HG03175 (cell line): ENCODE results near the gene MICALL2.

Experiments
- ATAC-seq: cut with Tn5 transposase; IDR thresholded peaks from one replicate; pipeline ENCODE4 v1.9.1; 2021; ENCODE audit warnings: mild to moderate bottlenecking, moderate library complexity; ENCODE audit not compliant: unreplicated experiment

The MICALL2 gene

DNA sequence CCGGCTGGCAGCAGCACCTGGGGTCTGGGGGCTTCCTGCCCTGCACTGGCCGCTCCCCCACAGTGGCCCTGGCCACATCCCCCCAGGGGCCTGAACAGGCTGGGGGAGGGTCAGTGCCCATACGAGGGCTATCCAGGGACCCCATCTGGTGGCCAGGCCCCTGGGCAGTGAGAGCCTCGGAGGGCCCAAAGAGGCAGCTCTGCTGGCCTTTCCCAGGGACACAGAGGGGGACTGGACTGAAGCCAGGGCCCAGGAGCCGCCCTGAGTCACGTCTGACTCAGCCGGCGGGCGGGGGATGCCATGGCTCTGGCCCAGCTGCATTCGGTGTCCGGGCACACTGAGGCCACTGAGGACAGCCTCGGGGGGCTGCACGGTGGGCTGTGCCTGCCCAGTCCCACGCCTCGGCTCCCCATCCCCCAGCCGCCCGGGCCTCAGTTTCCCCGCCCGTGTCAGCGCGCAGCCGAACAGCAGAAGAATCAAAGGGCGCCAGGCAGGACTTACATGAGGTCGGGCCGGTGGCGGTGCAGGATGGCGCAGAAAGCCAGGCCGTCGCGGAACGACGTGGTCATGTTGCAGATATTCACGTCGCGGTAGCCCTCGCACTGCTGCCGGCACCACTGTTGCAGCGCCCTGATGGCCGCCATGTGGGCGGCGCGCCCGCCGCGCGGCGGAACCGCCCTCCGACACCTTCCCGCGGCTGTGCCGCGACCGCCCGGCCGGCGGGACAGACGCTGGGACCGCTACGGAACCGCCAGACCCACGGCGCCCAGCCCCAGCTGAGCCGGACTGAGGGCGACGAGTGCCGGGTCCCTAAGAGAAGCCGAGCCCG is at the start of gene MICALL2:
TSS of gene MICALL2 (minus strand) at position 788 of the 829 bp plus-strand sequence. CDS start at position 644, 144 bp downstream.
- ATAC-seq: no peak

DNA sequence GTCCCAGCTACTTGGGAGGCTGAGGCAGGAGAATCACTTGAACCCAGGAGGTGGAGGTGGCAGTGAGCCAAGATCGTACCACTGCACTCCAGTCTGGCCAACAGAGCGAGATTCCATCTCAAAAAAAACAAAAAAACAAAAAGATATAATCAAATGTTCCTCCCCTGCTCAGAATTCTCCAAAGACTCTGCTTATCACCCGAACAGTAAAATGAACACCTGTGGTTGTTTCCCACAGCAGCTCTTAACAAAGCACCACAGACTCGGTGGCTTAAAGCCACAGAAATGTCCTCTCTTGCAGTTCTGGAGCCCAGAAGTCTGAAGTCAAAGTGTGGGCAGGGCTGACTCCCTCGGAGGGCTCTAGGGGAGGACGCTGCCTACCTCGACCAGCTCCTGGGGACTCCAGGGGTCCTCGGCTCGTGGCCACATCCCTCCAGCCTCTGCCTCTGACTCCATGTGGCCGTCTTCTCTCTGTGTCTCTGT is 49.0 kb upstream of the MICALL2 start:
- ATAC-seq: no peak

DNA sequence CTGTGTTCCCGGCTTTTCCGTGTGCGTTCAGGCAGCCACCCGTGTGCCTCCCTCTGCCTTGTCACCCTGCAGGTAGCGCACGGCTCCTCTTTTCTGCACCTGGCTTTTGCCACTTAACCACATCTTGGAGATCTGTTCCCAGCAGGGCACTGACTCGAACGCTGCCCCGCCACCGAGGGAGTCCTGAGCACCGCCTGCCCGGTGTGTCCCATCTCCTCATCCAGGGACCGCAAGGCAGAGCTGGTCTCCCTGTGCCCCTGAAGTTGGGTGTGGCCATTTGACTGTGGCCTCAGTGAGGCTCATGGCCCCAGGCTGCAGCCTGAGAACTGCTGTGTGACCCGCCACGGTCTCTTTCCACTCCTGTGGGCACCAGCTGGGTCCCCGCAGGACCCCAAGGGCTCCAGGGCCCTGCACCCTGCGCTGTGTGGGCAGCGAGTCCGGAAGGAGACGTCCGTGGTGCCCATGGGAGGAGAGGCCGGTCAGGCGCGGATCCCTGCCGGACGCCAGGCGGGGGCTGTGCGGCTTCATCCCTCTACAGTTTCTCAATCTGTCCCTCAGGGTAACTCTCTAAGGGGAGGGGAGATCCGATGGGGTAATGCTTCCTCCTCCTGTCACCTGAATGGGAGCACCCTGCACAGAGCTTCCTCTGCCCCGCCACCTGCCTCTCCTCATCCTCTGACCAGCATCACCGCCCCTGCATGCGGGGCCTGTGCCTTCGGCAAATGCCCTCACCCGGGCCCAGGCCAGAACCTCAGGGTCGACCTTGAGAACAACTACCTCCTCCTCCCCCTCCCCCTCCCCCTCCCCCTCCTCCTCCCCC is 46.7 kb upstream of the MICALL2 start:
- no peak for ATAC-seq

DNA sequence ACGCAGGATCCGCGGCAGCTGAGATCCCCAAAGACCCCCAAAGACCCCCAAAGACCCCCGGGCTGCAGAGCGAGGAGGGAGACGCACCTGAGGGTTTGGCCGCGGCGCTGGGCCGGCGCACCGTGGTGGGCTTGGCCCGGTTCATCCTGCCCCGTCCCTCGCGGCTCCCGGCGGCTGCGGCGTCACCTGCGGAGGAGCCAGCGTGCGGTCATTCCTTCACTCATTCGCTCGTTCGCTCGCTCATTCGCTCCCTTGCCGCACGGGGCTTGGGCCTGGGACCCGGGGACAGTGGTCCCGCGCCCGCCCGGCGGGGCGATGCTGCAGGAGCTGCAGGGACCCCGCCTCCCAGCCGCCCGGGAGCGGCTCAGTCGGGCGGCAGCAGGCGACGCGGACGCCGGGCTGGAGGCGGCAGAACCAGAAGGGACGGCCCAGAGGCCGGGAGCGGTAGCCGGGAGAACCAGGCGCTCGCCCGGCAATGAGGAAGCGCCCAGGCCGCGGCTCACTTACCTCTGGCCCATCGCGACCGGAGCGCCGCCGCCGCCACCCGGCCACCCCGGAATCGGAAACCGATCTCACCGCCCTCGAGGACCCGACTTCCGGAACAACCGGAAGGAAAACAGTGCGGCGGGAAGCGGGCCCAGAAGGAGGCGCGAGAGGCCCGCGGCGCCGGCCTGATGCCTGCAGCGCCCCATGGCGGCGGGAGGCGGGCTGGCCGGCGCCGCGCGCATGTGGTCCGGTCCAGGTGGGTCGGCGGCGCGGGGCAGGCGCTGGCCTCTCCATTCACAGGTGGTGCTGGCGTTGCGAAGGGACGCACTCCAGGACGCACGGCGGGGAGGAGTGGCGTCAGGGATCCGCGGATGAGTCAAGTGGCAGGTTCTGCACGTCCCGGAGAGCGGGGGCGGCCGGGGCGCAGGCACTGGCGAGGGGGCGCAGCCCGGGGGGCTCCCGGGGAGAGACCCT is 44.8 kb upstream of the MICALL2 start, which contains the start of gene INTS1:
TSS of gene INTS1 (minus strand) at position 574 of the 960 bp plus-strand sequence. CDS start at position 145, 429 bp downstream.
- ATAC-seq: peak; percentile 84

DNA sequence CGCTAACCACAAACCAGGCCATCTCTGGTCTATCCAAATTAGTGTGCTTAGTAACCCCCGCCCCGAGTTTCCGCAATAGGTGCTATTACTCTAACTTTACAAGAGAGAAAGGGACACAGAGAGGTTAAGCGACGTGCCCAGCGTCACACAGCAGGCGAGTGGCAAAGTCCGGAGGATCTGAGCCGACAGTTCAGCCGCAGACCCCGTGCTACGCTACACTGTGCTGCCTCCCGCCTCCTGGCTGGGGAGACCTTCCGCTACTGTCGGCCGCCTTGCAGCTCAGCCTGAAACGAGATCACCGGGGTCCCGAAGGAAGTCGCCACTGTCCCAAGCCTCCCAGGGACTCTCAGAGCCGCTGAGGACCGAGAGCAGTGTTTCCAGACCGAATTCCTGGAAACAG is 44.1 kb upstream of the MICALL2 start:
- ATAC-seq: no peak

DNA sequence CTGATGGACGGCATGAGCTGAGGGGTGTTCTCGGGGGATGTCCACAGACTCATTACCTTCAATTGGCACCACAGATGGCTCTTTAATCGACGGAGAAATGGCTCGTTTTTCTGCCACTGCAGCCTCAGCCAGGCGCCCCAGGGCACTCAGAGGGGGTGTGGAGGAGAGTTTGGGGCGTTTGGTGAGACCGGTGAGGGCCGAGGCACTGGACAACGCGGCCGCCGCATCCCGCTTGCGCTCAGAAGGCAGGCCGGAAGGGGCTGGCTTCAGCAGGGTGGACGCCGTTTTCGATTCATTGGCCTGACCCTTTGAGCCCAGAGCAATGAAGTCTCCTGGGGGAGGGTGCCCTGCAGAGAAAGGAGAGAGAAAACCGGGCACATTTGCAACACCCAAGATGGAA is 43.6 kb upstream of the MICALL2 start:
- no peak for ATAC-seq

DNA sequence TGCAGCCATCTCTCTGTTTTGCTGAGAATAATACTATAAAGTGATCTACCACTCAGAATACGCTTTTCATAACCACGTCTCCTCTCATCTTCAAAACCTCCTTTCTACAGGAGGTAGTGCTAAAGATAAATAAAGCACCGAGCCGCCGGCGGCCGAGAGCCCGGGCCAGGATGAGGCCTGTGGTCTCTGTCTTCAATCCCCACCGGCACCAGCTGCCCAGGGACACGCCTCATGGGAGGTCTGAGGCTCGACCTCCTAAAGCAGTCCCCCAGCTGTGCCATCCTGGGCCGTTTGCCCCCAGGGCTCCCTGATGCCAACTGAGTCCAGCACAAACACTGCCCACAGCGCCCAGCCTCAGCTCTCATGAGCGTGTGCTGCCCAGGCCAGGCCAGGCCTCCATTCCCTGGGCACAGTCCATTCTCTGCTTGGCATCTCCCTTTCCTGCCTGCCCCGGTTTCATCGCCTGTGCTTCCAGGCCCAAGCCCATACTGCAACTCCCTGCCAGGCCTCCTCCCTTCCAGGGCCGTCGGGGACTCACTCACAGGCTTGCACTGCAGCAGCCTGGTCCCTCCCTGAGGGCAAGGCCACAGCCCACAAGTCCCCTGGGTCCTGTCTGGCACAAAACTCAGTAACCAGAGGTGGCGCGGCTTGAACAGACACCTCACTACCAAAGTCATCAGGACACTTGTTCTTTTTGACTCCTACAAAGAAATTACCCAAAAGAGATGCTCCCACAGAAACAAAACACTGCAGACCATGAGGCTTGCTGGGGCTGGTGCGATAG is 42.4 kb upstream of the MICALL2 start:
- ATAC-seq: no peak

DNA sequence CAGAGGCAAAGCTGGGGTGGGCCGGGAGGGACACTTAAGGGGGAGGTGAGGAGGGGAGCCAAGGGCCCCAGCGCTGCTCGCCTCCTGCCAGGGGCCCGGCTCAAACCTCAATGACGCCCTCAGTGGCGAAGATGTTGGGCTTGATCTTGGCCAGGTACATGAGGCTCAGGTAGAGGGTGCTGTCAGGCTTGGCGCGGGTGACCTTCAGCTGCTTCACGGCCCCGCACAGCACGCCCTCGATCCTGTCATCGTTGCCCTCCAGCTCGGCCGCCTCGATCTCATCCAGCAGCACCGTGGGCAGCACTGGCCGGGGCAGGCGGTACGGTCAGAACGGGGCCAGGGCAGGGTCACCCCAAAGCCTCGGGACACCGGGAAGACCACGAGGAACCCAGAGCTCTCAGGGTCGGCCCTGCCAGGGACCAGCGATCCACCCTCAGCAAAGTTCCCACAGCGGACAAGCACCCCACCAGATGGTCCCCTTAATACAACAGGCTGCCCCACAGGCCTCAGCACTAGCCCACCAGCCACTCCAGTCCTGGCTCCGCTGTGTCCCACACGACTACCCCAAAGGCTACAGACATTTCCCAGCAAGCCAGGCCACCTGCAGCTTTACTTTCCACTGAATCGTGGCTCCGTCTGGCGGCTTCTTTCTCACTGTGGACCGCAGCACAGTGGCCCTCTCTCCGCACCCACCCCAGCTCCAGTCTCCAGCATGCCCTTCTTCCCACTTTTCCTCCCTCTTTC is 41.0 kb upstream of the MICALL2 start:
- ATAC-seq: no peak

DNA sequence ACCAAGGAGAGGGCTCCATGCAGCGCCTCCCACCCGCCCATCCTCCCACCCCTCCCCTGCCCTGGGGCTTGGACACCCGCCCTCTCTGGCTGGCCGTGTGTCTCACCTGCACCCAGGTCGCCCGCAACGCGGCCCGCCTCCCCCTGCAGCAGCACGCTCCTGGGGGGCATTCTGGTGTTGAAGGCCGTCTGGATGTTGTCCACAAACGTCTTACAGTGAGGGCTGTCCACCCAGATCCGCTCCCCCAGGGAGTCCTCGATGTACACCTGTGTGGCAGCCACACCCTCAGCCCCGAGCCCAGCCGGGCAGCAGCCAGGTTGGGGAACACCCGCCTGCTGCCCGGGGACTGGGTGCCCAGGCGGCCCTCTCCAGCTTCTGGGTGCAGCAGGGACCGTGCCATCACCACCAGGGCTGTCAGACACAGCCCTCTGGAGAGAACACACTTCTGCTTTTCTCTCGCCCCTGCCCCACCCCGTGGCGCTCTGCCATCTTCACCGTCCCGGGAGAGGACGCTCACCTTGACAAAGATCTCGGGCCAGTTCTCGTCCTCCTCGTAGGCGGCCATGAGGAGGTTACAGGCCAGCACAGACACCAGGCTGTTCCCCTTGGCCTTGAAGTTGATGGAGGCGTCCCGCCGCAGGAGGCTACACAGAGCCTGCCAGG is 40.2 kb upstream of the MICALL2 start:
- no peak for ATAC-seq

DNA sequence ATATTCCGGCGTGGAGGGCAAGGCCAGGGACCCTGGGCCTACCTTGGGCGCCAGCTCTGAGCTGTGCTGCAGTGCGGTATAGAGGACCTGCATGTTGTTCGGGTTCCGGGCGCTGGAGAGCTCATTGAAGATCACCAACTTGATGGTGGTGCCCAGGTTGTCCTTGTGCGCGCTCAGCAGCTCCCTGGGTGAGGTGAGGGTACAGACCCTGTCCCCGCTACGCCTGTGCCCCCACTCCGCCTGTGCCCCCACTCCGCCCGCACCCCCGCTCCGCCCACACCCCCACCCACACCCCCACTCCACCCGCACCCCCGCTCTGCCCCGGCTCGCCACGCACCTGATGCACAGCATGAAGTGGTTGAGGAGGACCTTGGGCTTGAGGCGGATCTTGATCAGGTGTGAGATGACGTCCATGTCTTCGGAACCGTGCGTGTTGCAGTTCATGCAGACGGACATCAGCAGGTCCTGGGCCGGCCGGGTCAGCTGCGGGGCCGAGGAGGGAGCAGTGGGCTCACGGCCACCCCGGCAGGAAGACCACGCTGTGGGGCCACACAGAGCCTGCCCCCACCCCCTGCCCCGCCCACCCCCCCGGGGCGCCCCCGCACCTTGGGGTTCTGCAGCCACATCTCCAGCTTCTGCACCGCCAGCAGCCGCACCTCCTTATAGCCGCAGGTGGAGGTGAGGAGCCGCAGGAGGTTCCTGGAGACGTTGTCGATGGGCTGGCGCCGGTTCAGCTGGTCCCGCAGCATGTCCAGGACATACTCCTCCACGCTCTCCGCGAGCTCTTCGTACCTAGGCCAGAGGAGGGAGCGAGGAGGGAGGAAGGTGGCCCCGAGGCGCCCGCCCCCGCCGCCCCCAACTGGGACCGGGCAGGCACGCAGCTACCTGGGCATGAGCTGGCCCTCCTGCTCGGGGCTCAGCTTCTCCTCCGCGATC is 39.4 kb upstream of the MICALL2 start:
- no peak for ATAC-seq

DNA sequence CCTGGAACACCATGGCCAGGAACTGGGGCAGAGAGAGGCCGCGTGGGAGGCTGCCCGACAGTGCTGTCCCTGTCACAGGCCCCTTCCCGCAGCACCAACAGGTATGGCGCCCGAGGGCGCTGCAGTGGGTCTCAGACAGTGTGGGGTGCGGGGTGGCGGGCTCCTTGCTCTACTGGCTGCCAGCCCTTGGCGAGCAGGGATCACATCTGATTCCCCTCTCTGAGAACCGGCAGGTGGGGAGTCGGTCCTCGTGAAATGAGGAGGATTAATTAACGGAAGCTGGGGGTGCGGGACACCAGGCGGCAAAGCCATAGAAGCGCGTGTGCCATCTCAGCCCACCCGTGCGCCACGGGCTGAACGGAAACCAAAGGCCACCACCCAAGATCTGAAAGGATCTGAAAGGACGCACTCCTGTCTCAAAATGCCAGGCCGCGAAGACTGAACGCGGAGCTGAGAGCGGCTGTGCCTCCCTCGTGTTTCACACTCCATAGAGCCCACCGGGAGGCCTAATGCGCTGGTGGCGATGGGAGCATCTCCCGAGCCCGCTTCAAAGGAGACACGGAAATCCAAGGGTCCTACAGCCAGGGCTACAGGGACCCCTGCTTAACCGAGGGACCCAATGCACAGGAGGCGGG is 38.1 kb upstream of the MICALL2 start:
- no peak for ATAC-seq

DNA sequence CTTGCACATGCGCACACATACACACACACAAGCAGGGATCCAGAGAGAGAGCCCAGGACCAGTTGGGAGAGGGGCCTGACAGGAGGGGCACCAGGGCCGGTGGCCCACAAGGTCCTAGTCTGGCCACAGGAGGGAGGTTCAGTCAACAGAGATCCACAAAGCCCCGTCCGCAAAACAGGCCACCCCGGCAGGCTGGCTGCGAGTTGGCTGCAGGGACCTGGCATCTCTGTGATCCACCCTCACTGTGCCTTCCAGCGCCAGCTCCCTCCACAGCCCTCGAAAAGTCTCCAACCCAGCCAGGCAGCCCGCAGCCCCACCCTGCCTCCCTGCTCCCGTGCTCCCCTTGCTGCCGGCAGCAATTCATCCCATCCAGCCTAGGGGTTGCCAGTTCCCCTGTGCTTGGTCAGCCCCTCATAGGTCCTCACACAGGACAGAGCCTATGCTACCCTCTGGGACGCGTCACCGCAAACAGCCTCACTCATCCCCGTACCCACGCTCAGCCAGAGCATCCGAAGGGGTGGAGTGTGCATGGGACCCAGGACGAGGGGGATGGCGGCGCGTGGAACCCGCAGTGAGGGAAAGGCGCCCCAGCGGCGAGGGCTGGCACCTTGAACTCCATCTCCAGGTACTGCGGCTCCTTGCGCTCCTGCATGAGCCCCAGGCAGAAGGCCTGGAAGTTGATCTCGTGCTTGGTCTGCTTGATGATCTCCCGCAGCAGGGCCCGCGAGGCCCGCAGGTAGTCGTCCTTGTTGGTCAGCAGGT is 37.4 kb upstream of the MICALL2 start:
- no peak for ATAC-seq

DNA sequence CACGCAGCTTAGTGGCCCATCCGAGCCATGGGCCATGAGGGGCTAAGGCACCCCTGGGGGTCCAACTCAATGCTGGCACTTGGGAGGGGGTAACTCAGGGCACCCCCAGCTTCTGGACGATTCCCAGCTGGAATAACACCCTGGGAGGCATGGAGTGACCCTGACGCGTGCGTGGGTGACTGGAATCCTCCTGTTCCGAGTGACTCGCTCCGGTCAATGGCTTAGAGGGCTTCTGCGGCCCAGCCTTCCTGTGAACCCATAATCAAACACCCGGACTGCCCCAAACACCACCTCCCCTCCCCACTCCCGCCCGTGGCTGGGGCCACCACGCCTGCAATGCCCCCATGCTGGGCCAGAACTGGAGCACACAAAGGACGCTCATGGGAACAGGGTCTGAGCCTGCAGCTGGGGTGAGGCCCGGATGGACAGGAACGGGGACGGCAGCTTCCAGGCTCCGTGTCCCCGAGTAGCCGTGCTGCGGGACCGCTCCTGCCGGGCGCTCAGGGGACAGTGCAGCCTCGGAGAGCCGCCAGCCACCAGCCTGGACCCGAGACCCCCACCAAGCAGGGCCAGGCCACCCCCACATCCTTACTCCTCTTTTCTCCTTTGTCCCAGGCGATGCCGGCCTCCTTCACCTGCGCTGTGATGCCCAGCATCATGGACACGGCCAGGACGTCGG is 36.4 kb upstream of the MICALL2 start:
- no peak for ATAC-seq

DNA sequence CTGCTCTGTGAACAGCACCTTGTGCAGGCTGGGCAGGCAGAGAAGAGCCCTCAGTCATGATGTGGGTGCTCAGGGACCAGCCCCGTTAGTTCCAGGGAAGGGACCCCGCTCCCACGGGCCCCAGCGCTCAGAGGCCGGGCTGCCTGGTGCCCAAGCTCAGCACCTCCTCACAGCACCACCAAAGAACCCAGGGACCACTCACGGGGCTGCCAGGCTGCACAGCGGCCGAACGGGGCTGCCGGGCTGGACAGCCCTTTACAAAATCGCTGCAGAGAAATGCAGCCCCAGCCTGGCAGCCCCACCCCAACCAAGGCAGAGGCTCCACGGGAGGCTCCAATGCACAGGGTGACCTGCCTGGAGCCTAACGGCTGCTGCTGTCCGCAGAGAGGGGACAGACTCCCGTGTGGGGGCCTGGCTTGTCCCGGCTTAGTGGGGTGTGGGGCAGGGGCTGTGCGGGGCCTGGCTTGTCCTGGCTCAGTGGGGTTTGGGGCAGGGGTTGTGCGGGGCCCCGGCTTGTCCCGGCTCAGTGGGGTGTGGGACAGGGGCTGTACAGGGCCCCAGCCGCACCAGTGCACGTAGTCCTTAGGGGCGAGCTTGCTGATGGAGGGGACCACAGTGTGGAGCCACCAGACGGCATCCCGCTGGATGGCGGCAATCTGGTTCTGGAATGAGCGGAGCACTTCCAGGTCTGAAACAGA is 35.7 kb upstream of the MICALL2 start:
- no peak for ATAC-seq

DNA sequence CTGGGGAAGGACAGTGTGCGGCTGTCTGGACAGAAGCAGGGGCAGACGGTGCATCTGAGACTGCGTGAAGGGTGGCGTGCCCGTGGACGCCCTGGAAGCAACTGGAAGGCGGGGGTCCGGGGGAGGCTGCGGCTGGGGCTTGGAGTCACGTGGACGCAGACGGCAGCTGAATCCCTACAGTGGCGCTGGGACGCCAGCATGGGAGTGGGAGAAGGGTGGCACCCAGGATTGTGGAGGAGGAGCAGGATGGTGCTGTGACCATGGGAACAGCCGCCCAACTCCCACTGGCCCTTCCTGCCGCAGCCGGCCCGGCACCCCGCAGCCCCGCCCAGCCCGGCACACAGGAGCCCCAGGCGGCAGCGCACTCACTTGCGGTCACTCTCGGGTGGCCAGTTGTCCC is 35.2 kb upstream of the MICALL2 start:
- ATAC-seq: no peak
